ENCODE results near the gene KCNH5.

- TF ChIP-seq, protein P1, sequence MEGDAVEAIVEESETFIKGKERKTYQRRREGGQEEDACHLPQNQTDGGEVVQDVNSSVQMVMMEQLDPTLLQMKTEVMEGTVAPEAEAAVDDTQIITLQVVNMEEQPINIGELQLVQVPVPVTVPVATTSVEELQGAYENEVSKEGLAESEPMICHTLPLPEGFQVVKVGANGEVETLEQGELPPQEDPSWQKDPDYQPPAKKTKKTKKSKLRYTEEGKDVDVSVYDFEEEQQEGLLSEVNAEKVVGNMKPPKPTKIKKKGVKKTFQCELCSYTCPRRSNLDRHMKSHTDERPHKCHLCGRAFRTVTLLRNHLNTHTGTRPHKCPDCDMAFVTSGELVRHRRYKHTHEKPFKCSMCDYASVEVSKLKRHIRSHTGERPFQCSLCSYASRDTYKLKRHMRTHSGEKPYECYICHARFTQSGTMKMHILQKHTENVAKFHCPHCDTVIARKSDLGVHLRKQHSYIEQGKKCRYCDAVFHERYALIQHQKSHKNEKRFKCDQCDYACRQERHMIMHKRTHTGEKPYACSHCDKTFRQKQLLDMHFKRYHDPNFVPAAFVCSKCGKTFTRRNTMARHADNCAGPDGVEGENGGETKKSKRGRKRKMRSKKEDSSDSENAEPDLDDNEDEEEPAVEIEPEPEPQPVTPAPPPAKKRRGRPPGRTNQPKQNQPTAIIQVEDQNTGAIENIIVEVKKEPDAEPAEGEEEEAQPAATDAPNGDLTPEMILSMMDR (IDR thresholded peaks at IDR 0.05; ENCODE audit: insufficient read depth, low read depth, low read length), result no peak
- no peak for TF ChIP-seq EZH2 (IDR thresholded peaks at IDR 0.05; ENCODE audit: insufficient read depth, low read length)
These were observed 299.8 kb downstream of the KCNH5 start for GRCh38 chr14:62745496-62745895.

All from astrocyte (in vitro differentiated cells and primary cell).